ENCODE measurements around the gene FHAD1. TPM values are rescaled to one million over a fixed set of nuclear protein-coding genes. Genes with fewer than 3 reads are reported as not detected.
A peak's percentile ranks its signal among the peaks of the same experiment; 100 is the strongest.

The FHAD1 gene
- total RNA-seq, 1 experiment from 2014 or later: 0.45 TPM

GRCh38 chr1:15325375-15326085, 78.5 kb downstream of the FHAD1 start:
- Histone ChIP-seq H4K20me1 (ENCODE audit: insufficient read depth, low read depth, low read length) (no peaks in the 10 kb centered on the region), H3K79me2 (ENCODE audit: low read length) (no peaks in the 10 kb centered on the region), H3K9me2 (replicated peaks; ENCODE audit: insufficient read depth, low read length) (no peaks in the 10 kb centered on the region), H3K4me2 (ENCODE audit: low read depth, low read length, poor library complexity, severe bottlenecking) (no peak overlapping the region), H3K36me3 (ENCODE audit: insufficient read depth, low read length) (no peaks in the 10 kb centered on the region), H3K27ac (ENCODE audit: low read length) (no peak overlapping the region), H3K4me1 (ENCODE audit: low read length) (no peaks in the 10 kb centered on the region), H2AFZ (ENCODE audit: low read length) (no peak overlapping the region), H3K4me3 (ENCODE audit: low read length) (no peak overlapping the region), H3K9me3 (ENCODE audit: low read length) (no peaks in the 10 kb centered on the region), H3K27me3 (ENCODE audit: low read length) (no peaks in the 10 kb centered on the region), H3K9ac (ENCODE audit: low read length) (no peak overlapping the region)
- peak; percentile 56 for DNase-seq

DNA sequence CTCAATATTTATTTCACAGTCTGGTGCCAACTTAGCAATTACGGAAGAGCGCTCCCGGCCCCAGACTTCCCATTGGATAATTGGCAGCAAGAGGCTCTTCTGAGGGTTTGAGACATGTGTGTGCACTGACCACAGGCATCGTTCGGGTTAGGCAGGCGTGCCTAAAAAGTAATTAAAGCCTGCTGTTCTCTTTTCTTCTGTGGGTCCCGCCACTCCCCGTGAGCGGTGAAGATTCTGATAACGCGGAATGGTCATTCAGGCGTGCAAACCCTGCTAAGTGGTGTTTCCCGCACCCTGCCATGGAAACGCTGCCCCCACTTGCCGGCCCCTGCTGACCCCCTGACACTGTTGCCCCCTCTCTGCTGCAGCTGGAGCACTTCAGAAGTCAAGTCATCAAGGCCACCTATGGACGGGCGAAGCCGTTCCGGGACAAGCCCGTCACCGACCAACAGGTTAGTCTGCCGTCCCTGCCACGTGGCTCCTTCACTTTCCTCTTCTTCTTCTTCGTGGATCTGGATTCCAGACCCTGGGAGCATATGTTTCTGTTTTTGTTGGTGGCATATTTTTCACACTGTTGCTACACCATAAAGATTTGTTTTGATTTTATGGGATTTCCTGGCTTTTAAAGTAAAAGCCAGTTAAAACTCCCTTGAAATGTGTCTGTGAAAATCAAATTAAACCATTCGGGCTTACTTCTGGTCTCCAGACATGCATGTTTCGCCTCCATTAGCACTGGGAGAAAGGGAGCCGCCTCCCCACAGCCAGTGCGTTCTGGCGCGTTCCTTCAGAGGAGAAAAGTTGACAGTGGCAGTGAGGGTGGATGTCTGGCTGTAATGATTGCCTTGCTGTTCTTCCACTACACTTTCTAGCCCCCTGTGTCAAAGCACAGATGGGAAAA, 79.9 kb downstream of the FHAD1 start:
- Histone ChIP-seq H3K27ac (ENCODE audit: low read length) (no peak overlapping the region), H3K79me2 (ENCODE audit: low read length) (no peaks in the 10 kb centered on the region), H3K9me2 (replicated peaks; ENCODE audit: insufficient read depth, low read length) (no peaks in the 10 kb centered on the region), H3K36me3 (ENCODE audit: insufficient read depth, low read length) (no peaks in the 10 kb centered on the region), H3K4me1 (ENCODE audit: low read length) (no peaks in the 10 kb centered on the region), H3K9ac (ENCODE audit: low read length) (no peak overlapping the region), H3K4me2 (ENCODE audit: low read depth, low read length, poor library complexity, severe bottlenecking) (no peak overlapping the region), H2AFZ (ENCODE audit: low read length) (no peak overlapping the region), H3K9me3 (ENCODE audit: low read length) (no peaks in the 10 kb centered on the region), H3K4me3 (ENCODE audit: low read length) (no peak overlapping the region), H3K27me3 (ENCODE audit: low read length) (no peaks in the 10 kb centered on the region), H4K20me1 (ENCODE audit: insufficient read depth, low read depth, low read length) (no peaks in the 10 kb centered on the region)
- no peak for DNase-seq

- Histone ChIP-seq H3K27me3 (ENCODE audit: low read length) (no peaks in the 10 kb centered on the region), H3K9ac (ENCODE audit: low read length) (no peak overlapping the region), H3K79me2 (ENCODE audit: low read length) (no peaks in the 10 kb centered on the region), H3K9me2 (replicated peaks; ENCODE audit: insufficient read depth, low read length) (no peaks in the 10 kb centered on the region), H3K9me3 (ENCODE audit: low read length) (no peaks in the 10 kb centered on the region), H3K27ac (ENCODE audit: low read length) (no peak overlapping the region), H3K4me3 (ENCODE audit: low read length) (no peak overlapping the region), H3K4me2 (ENCODE audit: low read depth, low read length, poor library complexity, severe bottlenecking) (no peak overlapping the region), H3K4me1 (ENCODE audit: low read length) (no peaks in the 10 kb centered on the region), H2AFZ (ENCODE audit: low read length) (no peak overlapping the region), H3K36me3 (ENCODE audit: insufficient read depth, low read length) (no peaks in the 10 kb centered on the region), H4K20me1 (ENCODE audit: insufficient read depth, low read depth, low read length) (no peaks in the 10 kb centered on the region)
- DNase-seq: no peak
These were observed 81.5 kb downstream of the FHAD1 start for GRCh38 chr1:15328351-15329103.

GRCh38 chr1:15329104-15329820, 82.2 kb downstream of the FHAD1 start:
- Histone ChIP-seq H3K9ac (ENCODE audit: low read length) (no peak overlapping the region), H3K4me3 (ENCODE audit: low read length) (no peak overlapping the region)
- peak; percentile 34 for DNase-seq

GRCh38 chr1:15330028-15330427, 83.0 kb downstream of the FHAD1 start:
- Histone ChIP-seq H3K9me3 (ENCODE audit: low read length) (no peaks in the 10 kb centered on the region), H3K27me3 (ENCODE audit: low read length) (no peaks in the 10 kb centered on the region), H3K79me2 (ENCODE audit: low read length) (no peaks in the 10 kb centered on the region), H4K20me1 (ENCODE audit: insufficient read depth, low read depth, low read length) (no peaks in the 10 kb centered on the region), H3K4me2 (ENCODE audit: low read depth, low read length, poor library complexity, severe bottlenecking) (no peak overlapping the region), H3K9ac (ENCODE audit: low read length) (no peak overlapping the region), H3K27ac (ENCODE audit: low read length) (no peak overlapping the region), H2AFZ (ENCODE audit: low read length) (no peak overlapping the region), H3K9me2 (replicated peaks; ENCODE audit: insufficient read depth, low read length) (no peaks in the 10 kb centered on the region), H3K4me1 (ENCODE audit: low read length) (no peaks in the 10 kb centered on the region), H3K36me3 (ENCODE audit: insufficient read depth, low read length) (no peaks in the 10 kb centered on the region), H3K4me3 (ENCODE audit: low read length) (no peak overlapping the region)
- no peak for DNase-seq

More at GRCh38 chr1:15329104-15329820, 82.2 kb downstream of the FHAD1 start:
- no peaks in the 10 kb centered on the region for H4K20me1 ChIP-seq (ENCODE audit: insufficient read depth, low read depth, low read length)
- H3K4me1 ChIP-seq (ENCODE audit: low read length): no peaks in the 10 kb centered on the region
- H3K27ac ChIP-seq (ENCODE audit: low read length): no peak overlapping the region
- H3K4me2 ChIP-seq (ENCODE audit: low read depth, low read length, poor library complexity, severe bottlenecking): no peak overlapping the region
- H3K79me2 ChIP-seq (ENCODE audit: low read length): no peaks in the 10 kb centered on the region
- no peaks in the 10 kb centered on the region for H3K9me3 ChIP-seq (ENCODE audit: low read length)
- no peaks in the 10 kb centered on the region for H3K36me3 ChIP-seq (ENCODE audit: insufficient read depth, low read length)
- no peaks in the 10 kb centered on the region for H3K9me2 ChIP-seq (replicated peaks; ENCODE audit: insufficient read depth, low read length)
- no peak overlapping the region for H2AFZ ChIP-seq (ENCODE audit: low read length)
- no peaks in the 10 kb centered on the region for H3K27me3 ChIP-seq (ENCODE audit: low read length)

DNA sequence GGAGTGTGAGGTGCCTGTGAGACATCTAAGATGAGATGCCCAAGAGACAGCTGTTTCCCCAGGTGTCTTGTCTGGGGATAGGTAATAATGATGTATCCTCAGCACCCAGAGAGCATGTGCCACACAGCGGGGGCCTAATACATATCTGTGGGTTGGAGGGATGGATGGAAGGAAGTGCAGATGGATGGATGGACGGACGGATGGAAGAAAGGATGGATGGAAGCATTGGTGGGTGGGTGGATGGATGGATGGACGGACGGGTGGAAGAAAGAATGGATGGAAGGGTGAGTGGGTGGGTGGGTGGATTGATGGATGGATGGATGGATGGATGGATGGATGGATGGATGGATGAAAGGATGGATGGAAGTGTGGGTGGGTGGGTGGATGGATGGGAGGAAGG, 84.2 kb downstream of the FHAD1 start:
- Histone ChIP-seq H3K36me3 (ENCODE audit: insufficient read depth, low read length) (no peaks in the 10 kb centered on the region), H3K79me2 (ENCODE audit: low read length) (no peaks in the 10 kb centered on the region), H3K27ac (ENCODE audit: low read length) (no peak overlapping the region), H3K9me2 (replicated peaks; ENCODE audit: insufficient read depth, low read length) (no peaks in the 10 kb centered on the region), H2AFZ (ENCODE audit: low read length) (no peak overlapping the region), H3K4me3 (ENCODE audit: low read length) (no peak overlapping the region), H3K27me3 (ENCODE audit: low read length) (no peaks in the 10 kb centered on the region), H3K4me2 (ENCODE audit: low read depth, low read length, poor library complexity, severe bottlenecking) (no peak overlapping the region), H3K9me3 (ENCODE audit: low read length) (no peaks in the 10 kb centered on the region), H3K9ac (ENCODE audit: low read length) (no peak overlapping the region), H4K20me1 (ENCODE audit: insufficient read depth, low read depth, low read length) (no peaks in the 10 kb centered on the region), H3K4me1 (ENCODE audit: low read length) (no peaks in the 10 kb centered on the region)
- DNase-seq: no peak

DNA sequence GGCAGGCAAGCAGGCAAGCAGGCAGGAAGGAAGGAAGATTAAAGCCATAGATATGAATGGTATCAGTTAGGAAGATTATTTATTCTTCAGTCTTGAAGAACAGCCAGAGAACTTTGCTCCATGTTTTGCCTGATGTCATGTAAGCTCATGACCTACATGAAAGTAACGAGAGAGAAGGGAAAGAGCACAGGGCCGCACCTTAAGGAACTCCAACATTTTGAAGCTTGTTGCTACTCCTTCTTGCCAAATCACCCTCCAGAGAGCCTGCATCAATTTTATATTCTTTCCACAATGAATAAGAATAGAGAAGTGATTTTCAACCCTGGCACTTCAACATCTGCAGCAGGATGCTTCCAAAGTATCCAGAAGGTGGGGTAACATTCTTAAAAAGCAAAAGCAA, 84.7 kb downstream of the FHAD1 start:
- Histone ChIP-seq H3K4me3 (ENCODE audit: low read length) (no peak overlapping the region), H3K4me2 (ENCODE audit: low read depth, low read length, poor library complexity, severe bottlenecking) (no peak overlapping the region), H3K79me2 (ENCODE audit: low read length) (no peaks in the 10 kb centered on the region), H2AFZ (ENCODE audit: low read length) (no peak overlapping the region), H3K27me3 (ENCODE audit: low read length) (no peaks in the 10 kb centered on the region), H4K20me1 (ENCODE audit: insufficient read depth, low read depth, low read length) (no peaks in the 10 kb centered on the region), H3K9me3 (ENCODE audit: low read length) (no peaks in the 10 kb centered on the region), H3K4me1 (ENCODE audit: low read length) (no peaks in the 10 kb centered on the region), H3K27ac (ENCODE audit: low read length) (no peak overlapping the region), H3K9ac (ENCODE audit: low read length) (no peak overlapping the region), H3K9me2 (replicated peaks; ENCODE audit: insufficient read depth, low read length) (no peaks in the 10 kb centered on the region), H3K36me3 (ENCODE audit: insufficient read depth, low read length) (no peaks in the 10 kb centered on the region)
- peak; percentile 25 for DNase-seq
